Measurements from ENCODE around the gene MYO1B. TPM values are rescaled to one million over a fixed set of nuclear protein-coding genes. Genes with fewer than 3 reads are reported as not detected.

Gene MYO1B
- total and polyA plus RNA-seq, 10 of the 15 experiments (the other 5 are each of a cell fraction or from before 2014, with no cell fraction given) = 0.10 to 4.2 (median 1.6) TPM

DNA sequence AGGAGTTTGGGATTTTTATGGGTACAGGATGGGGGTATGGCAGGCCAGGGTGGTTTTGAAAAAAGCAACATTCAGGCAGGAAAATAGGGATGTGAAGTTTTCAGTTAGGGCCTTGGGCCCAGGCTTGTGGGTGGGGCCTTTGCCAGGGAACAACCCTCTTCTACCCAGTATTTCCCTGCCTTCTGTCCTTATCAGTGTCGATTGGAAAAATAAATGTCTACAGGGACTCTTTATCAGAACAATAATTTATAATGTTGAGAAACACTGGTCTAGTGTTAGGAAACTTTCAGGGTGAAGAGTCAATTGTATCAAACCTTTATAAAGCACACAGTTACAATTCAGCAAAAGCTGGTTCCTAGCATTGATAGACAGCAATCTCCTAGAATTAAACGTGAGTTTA, 218.6 kb downstream of the MYO1B start (continued):
- TF ChIP-seq, protein P1, sequence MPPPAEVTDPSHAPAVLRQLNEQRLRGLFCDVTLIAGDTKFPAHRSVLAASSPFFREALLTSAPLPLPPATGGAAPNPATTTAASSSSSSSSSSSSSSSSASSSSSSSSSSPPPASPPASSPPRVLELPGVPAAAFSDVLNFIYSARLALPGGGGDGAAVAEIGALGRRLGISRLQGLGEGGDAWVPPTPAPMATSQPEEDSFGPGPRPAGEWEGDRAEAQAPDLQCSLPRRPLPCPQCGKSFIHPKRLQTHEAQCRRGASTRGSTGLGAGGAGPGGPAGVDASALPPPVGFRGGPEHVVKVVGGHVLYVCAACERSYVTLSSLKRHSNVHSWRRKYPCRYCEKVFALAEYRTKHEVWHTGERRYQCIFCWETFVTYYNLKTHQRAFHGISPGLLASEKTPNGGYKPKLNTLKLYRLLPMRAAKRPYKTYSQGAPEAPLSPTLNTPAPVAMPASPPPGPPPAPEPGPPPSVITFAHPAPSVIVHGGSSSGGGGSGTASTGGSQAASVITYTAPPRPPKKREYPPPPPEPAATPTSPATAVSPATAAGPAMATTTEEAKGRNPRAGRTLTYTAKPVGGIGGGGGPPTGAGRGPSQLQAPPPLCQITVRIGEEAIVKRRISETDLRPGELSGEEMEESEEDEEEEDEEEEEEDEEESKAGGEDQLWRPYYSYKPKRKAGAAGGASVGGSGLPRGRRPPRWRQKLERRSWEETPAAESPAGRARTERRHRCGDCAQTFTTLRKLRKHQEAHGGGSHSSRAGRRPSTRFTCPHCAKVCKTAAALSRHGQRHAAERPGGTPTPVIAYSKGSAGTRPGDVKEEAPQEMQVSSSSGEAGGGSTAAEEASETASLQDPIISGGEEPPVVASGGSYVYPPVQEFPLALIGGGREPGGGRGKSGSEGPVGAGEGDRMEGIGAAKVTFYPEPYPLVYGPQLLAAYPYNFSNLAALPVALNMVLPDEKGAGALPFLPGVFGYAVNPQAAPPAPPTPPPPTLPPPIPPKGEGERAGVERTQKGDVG (CRISPR knock-in tag; IDR thresholded peaks at IDR 0.05) = no peak
- TF ChIP-seq PAX5 (IDR thresholded peaks at IDR 0.05; ENCODE audit: borderline replicate concordance, low read depth, low read length) = no peak
- no peak for TF ChIP-seq YBX1 (IDR thresholded peaks at IDR 0.05)
- TF ChIP-seq FOXK2 (IDR thresholded peaks at IDR 0.05) = no peak

DNA sequence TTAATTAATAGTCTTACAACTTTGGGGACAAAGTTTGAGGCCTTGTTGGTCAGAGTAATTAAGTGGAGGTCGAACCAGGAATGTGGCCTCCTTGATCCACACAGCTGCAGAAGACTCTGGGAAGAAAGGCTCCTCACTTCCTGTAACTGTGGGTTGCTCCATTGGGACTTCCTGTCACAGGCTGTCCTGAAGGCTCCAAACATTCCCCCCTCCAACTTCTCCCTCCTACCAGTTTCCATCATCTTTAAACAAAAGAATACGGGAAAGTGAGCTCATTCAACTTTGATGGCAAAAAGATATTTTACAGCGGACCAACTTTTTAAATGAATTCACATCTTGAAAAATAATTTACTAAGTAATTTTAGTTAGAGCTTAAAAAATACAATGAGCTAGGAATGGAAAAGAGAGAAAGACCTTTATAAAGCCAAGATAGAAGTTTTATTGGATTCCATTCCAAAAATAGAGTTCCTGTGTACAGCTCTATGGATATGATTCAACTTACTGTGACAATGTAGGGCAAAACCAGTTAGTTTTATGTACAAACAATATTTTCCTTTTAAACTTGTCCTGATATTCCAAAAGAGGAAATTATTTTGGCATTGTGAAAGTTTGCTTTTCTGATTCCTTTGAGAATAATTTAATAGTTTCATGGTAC, 220.7 kb downstream of the MYO1B start:
- ChIA-PET RAD21 (ENCODE audit: unreplicated experiment) (no interaction called here), SMC1A (ENCODE audit: uncharacterized antibody, unreplicated experiment) (interaction anchor here (1.3 kb wide), 1 partner anchor 11 kb away, joined by 3 read pairs; no protein-coding TSS in a partner anchor), POLR2A (no interaction called here), CTCF (no interaction called here)
- no peaks in the 10 kb centered on the region for H3K9me3 ChIP-seq (replicated peaks; ENCODE audit: control insufficient read depth, insufficient read depth, low read length)
- no peak overlapping the region for H2AFZ ChIP-seq (ENCODE audit: control insufficient read depth, low read depth, low read length)
- H3K9ac ChIP-seq (ENCODE audit: control insufficient read depth, insufficient read depth, low read length) = no peak overlapping the region
- H3K4me1 ChIP-seq (ENCODE audit: control insufficient read depth, insufficient read depth, low read length) = no peaks in the 10 kb centered on the region
- in situ Hi-C loops (cut with MboI) = no loop called here
- no peak overlapping the region for H3K4me2 ChIP-seq (ENCODE audit: control insufficient read depth, insufficient read depth)
- H3K4me3 ChIP-seq = no peak overlapping the region
- no peaks in the 10 kb centered on the region for H4K20me1 ChIP-seq (ENCODE audit: control insufficient read depth, insufficient read depth)
- BruUV-seq (replicated peaks) = no TSS peak
- 64% methylated on average over 3 of the region's 3 CpGs for WGBS (ENCODE audit: insufficient coverage, insufficient replicate concordance, low lambda C conversion rate, missing lambda C conversion rate)
- DNase-seq (ENCODE audit: low read depth, low spot score) (no peak), FAIRE-seq (no peak), ATAC-seq (no peak)
- no peak overlapping the region for H3K27ac ChIP-seq (ENCODE audit: control insufficient read depth, insufficient read depth)
- intact Hi-C loops (cut with micrococcal nuclease; ENCODE audit: unreplicated experiment) = no loop called here
- no peaks in the 10 kb centered on the region for H3K36me3 ChIP-seq (ENCODE audit: control insufficient read depth in 2 of 2, insufficient read depth in 2 of 2, low read length in 1 of 2)
- H3K79me2 ChIP-seq (ENCODE audit: control insufficient read depth, insufficient read depth, low read length) = no peaks in the 10 kb centered on the region
- no peaks in the 10 kb centered on the region for H3K27me3 ChIP-seq (replicated peaks in 1 of 2; ENCODE audit: control insufficient read depth in 2 of 2, insufficient read depth in 2 of 2, low read length in 1 of 2)
- TF ChIP-seq SMARCA5 (IDR thresholded peaks at IDR 0.05) (no peak), STAT3 (IDR thresholded peaks at IDR 0.05; ENCODE audit: low read depth, low read length) (no peak), NFIC (IDR thresholded peaks at IDR 0.05; ENCODE audit: low read depth, low read length) (no peak), DPF2 (IDR thresholded peaks at IDR 0.05) (no peak), TCF3 (IDR thresholded peaks at IDR 0.05; ENCODE audit: borderline replicate concordance, insufficient read depth, low read depth, low read length) (no peak), BCL11A (IDR thresholded peaks at IDR 0.05; ENCODE audit: low read depth, low read length) (no peak), KDM1A (IDR thresholded peaks at IDR 0.05; ENCODE audit: borderline replicate concordance) (no peak), FOXK2 (IDR thresholded peaks at IDR 0.05) (no peak)
- TF ChIP-seq, protein P2, sequence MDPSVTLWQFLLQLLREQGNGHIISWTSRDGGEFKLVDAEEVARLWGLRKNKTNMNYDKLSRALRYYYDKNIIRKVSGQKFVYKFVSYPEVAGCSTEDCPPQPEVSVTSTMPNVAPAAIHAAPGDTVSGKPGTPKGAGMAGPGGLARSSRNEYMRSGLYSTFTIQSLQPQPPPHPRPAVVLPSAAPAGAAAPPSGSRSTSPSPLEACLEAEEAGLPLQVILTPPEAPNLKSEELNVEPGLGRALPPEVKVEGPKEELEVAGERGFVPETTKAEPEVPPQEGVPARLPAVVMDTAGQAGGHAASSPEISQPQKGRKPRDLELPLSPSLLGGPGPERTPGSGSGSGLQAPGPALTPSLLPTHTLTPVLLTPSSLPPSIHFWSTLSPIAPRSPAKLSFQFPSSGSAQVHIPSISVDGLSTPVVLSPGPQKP (IDR thresholded peaks at IDR 0.05; ENCODE audit: low read depth, low read length) = no peak
- TF ChIP-seq, protein P3, sequence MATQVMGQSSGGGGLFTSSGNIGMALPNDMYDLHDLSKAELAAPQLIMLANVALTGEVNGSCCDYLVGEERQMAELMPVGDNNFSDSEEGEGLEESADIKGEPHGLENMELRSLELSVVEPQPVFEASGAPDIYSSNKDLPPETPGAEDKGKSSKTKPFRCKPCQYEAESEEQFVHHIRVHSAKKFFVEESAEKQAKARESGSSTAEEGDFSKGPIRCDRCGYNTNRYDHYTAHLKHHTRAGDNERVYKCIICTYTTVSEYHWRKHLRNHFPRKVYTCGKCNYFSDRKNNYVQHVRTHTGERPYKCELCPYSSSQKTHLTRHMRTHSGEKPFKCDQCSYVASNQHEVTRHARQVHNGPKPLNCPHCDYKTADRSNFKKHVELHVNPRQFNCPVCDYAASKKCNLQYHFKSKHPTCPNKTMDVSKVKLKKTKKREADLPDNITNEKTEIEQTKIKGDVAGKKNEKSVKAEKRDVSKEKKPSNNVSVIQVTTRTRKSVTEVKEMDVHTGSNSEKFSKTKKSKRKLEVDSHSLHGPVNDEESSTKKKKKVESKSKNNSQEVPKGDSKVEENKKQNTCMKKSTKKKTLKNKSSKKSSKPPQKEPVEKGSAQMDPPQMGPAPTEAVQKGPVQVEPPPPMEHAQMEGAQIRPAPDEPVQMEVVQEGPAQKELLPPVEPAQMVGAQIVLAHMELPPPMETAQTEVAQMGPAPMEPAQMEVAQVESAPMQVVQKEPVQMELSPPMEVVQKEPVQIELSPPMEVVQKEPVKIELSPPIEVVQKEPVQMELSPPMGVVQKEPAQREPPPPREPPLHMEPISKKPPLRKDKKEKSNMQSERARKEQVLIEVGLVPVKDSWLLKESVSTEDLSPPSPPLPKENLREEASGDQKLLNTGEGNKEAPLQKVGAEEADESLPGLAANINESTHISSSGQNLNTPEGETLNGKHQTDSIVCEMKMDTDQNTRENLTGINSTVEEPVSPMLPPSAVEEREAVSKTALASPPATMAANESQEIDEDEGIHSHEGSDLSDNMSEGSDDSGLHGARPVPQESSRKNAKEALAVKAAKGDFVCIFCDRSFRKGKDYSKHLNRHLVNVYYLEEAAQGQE (IDR thresholded peaks at IDR 0.05; ENCODE audit: low read depth, low read length) = no peak

Measured in GM12878 (cell line).